Measurements from ENCODE around the gene PSMA3.

The PSMA3 gene

DNA sequence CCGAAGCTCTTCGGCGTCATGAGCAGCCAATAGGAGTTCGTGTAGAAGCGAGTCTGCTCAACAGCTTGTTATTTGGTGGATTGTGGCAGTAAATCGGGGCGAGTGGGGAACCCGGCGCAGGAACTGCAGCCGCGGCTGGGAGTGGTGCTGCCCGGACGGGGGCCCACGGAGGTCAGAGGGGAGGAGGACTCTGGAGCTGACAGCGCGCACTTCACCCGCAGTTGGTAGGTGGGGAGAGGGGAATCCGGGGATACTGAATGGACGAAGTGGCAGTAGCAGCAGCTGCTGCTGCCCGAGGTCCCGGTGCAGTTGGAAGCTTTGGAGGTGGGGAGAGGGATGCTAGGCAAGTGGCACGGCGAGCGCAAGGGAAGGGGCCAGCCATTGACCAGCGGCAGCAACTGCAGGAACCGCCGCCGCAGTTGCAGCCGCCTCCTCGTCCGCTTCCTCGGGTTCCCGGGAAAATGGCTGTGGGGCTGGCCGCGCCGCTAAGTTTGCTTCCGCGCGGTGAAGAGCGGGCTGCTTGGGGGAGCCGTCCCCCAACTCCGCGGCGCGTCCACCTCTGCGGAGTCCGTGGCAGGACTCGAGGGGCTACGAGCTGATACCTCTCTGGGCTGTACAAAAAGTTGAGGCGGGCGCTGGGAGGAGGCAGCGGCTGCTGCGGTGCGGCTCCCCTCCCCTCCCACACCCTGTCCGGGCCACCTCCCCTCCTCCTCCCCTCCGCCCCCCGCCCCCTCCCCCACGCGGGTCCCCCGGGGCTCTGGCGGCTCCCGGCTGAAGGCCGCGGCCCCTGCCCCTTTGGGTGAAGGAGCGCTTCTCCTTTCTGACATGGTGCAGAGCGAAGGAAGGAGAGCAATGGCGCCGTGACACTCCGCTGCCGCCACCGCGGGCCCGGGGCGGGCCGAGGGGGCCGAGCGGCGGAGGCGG is 54.1 kb downstream of the PSMA3 start, which contains the start of gene ARID4A (continued):
- no peak for TF ChIP-seq ZNF785 (tag by site-specific recombination; IDR thresholded peaks at IDR 0.05)
- TF ChIP-seq, protein P1, sequence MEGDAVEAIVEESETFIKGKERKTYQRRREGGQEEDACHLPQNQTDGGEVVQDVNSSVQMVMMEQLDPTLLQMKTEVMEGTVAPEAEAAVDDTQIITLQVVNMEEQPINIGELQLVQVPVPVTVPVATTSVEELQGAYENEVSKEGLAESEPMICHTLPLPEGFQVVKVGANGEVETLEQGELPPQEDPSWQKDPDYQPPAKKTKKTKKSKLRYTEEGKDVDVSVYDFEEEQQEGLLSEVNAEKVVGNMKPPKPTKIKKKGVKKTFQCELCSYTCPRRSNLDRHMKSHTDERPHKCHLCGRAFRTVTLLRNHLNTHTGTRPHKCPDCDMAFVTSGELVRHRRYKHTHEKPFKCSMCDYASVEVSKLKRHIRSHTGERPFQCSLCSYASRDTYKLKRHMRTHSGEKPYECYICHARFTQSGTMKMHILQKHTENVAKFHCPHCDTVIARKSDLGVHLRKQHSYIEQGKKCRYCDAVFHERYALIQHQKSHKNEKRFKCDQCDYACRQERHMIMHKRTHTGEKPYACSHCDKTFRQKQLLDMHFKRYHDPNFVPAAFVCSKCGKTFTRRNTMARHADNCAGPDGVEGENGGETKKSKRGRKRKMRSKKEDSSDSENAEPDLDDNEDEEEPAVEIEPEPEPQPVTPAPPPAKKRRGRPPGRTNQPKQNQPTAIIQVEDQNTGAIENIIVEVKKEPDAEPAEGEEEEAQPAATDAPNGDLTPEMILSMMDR (tag by site-specific recombination; IDR thresholded peaks at IDR 0.05) = no peak; the same call in 1 of the 2 replicates
- TF ChIP-seq KLF8 (tag by site-specific recombination; IDR thresholded peaks at IDR 0.05) = no peak
- TF ChIP-seq ZNF473 (tag by site-specific recombination; IDR thresholded peaks at IDR 0.05) = no peak
- no peak for TF ChIP-seq ZNF544 (tag by site-specific recombination; IDR thresholded peaks at IDR 0.05)
- TF ChIP-seq PBX3 (CRISPR knock-in tag; IDR thresholded peaks at IDR 0.05) = no peak
- TF ChIP-seq ZNF555 (tag by site-specific recombination; conservative IDR thresholded peaks at IDR 0.05) = no peak
- TF ChIP-seq SCRT2 (tag by site-specific recombination; IDR thresholded peaks at IDR 0.05) = peak; percentile 95
- TF ChIP-seq ZNF24 (tag by site-specific recombination; IDR thresholded peaks at IDR 0.05) = no peak
- peak; percentile 34; the same call in 1 of the 2 replicates for TF ChIP-seq KLF9 (tag by site-specific recombination; IDR thresholded peaks at IDR 0.05; ENCODE audit: low read depth)
- TF ChIP-seq ZNF600 (tag by site-specific recombination; IDR thresholded peaks at IDR 0.05) = peak; percentile 49; the same call in 1 of the 2 replicates
- no peak for TF ChIP-seq GLI4 (tag by site-specific recombination; IDR thresholded peaks at IDR 0.05)
- peak; percentile 25 for TF ChIP-seq ZBTB26 (tag by site-specific recombination; optimal IDR thresholded peaks at IDR 0.05)
- TF ChIP-seq OSR2 (tag by site-specific recombination; IDR thresholded peaks at IDR 0.05) = 0 out of 2 replicates have a peak, but pooled peaks have one; percentile 11
- no peak for TF ChIP-seq TCF7L2 (IDR thresholded peaks at IDR 0.05; ENCODE audit: borderline replicate concordance, low read depth, low read length)
- TF ChIP-seq ZXDB (tag by site-specific recombination; IDR thresholded peaks at IDR 0.05) = no peak
- no peak for TF ChIP-seq ZNF623 (tag by site-specific recombination; IDR thresholded peaks at IDR 0.05)
- peak; percentile 75; the same call in 1 of the 2 replicates for TF ChIP-seq ZNF501 (tag by site-specific recombination; IDR thresholded peaks at IDR 0.05)
- no peak for TF ChIP-seq ZNF221 (tag by site-specific recombination; IDR thresholded peaks at IDR 0.05; ENCODE audit: borderline replicate concordance)
- TF ChIP-seq, protein P2, sequence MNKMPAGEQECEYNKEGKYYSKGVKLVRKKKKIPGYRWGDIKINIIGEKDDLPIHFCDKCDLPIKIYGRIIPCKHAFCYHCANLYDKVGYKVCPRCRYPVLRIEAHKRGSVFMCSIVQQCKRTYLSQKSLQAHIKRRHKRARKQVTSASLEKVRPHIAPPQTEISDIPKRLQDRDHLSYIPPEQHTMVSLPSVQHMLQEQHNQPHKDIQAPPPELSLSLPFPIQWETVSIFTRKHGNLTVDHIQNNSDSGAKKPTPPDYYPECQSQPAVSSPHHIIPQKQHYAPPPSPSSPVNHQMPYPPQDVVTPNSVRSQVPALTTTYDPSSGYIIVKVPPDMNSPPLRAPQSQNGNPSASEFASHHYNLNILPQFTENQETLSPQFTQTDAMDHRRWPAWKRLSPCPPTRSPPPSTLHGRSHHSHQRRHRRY (tag by site-specific recombination; IDR thresholded peaks at IDR 0.05) = no peak
- no peak for TF ChIP-seq KLF10 (tag by site-specific recombination; IDR thresholded peaks at IDR 0.05)
- TF ChIP-seq ZNF133 (tag by site-specific recombination; IDR thresholded peaks at IDR 0.05) = no peak
- no peak for TF ChIP-seq ZNF830 (tag by site-specific recombination; IDR thresholded peaks at IDR 0.05; ENCODE audit: low read depth)
- TF ChIP-seq, protein P3, sequence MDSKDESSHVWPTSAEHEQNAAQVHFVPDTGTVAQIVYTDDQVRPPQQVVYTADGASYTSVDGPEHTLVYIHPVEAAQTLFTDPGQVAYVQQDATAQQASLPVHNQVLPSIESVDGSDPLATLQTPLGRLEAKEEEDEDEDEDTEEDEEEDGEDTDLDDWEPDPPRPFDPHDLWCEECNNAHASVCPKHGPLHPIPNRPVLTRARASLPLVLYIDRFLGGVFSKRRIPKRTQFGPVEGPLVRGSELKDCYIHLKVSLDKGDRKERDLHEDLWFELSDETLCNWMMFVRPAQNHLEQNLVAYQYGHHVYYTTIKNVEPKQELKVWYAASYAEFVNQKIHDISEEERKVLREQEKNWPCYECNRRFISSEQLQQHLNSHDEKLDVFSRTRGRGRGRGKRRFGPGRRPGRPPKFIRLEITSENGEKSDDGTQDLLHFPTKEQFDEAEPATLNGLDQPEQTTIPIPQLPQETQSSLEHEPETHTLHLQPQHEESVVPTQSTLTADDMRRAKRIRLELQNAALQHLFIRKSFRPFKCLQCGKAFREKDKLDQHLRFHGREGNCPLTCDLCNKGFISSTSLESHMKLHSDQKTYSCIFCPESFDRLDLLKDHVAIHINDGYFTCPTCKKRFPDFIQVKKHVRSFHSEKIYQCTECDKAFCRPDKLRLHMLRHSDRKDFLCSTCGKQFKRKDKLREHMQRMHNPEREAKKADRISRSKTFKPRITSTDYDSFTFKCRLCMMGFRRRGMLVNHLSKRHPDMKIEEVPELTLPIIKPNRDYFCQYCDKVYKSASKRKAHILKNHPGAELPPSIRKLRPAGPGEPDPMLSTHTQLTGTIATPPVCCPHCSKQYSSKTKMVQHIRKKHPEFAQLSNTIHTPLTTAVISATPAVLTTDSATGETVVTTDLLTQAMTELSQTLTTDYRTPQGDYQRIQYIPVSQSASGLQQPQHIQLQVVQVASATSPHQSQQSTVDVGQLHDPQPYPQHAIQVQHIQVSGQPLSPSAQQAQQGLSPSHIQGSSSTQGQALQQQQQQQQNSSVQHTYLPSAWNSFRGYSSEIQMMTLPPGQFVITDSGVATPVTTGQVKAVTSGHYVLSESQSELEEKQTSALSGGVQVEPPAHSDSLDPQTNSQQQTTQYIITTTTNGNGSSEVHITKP (tag by site-specific recombination; IDR thresholded peaks at IDR 0.05) = peak; percentile 28; the same call in 1 of the 2 replicates
- no peak for TF ChIP-seq ZBTB6 (tag by site-specific recombination; IDR thresholded peaks at IDR 0.05)
- TF ChIP-seq ZSCAN30 (tag by site-specific recombination; IDR thresholded peaks at IDR 0.05) = no peak

All from HEK293 (cell line).